PC-3 (cell line): ENCODE measurements around the gene SLC1A5.
"Not testable (repeated sequence)": the region's sequence is repeated elsewhere in the genome, so short reads cannot be mapped to it uniquely, and the experiment has no call there.

ENCODE experiments used
- EZH2 ChIP-seq: fragments of 300-600 bp; sonication (generic); IDR thresholded peaks from one replicate; pipeline ENCODE4 v1.6.1; 2017; ENCODE audit warnings: antibody characterized with exemption, mild to moderate bottlenecking, low read length; ENCODE audit not compliant: unreplicated experiment
- EZH2phosphoT487 ChIP-seq: fragments of 300-600 bp; sonication (generic); IDR thresholded peaks from 2 replicates; pipeline ENCODE4 v1.6.1; 2018; ENCODE audit warnings: mild to moderate bottlenecking, antibody characterized with exemption, low read length, borderline replicate concordance
- TF ChIP-seq, protein P1 (sequence below): fragments of 300-600 bp; sonication (generic); conservative IDR thresholded peaks from 2 replicates; pipeline ENCODE4 v1.5.1; 2017; ENCODE audit warnings: antibody characterized with exemption, low read depth, mild to moderate bottlenecking, low read length

DNA sequence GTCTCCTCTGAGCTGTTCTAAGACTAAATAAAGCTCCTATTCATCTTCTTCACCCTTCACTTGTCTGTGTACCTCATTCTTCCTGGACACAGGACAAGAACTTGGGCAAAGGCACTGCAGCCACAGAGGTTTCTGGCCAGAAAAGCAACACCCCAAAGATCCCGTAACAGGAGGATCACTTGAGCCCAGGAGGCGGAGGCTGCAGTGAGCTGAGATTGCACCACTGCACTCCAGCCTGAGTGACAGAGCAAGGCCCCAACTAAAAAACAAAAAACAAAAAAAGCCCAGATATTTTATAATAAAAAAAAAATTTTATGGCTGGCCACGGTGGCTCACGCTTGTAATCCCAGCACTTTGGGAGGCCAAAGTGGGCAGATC is 34.0 kb upstream of the SLC1A5 start:
- not testable (repeated sequence) for TF ChIP-seq EZH2, EZH2phosphoT487
- TF ChIP-seq, protein P1, sequence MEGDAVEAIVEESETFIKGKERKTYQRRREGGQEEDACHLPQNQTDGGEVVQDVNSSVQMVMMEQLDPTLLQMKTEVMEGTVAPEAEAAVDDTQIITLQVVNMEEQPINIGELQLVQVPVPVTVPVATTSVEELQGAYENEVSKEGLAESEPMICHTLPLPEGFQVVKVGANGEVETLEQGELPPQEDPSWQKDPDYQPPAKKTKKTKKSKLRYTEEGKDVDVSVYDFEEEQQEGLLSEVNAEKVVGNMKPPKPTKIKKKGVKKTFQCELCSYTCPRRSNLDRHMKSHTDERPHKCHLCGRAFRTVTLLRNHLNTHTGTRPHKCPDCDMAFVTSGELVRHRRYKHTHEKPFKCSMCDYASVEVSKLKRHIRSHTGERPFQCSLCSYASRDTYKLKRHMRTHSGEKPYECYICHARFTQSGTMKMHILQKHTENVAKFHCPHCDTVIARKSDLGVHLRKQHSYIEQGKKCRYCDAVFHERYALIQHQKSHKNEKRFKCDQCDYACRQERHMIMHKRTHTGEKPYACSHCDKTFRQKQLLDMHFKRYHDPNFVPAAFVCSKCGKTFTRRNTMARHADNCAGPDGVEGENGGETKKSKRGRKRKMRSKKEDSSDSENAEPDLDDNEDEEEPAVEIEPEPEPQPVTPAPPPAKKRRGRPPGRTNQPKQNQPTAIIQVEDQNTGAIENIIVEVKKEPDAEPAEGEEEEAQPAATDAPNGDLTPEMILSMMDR: not testable (repeated sequence)
